T follicular helper cell (primary cell): Measurements from ENCODE around the gene FMNL2.

Source experiments
- DNase-seq: peaks from one replicate; pipeline ENCODE4 v3.0.0-alpha.2; 2020; ENCODE audit warnings: low read depth

The FMNL2 gene

DNA sequence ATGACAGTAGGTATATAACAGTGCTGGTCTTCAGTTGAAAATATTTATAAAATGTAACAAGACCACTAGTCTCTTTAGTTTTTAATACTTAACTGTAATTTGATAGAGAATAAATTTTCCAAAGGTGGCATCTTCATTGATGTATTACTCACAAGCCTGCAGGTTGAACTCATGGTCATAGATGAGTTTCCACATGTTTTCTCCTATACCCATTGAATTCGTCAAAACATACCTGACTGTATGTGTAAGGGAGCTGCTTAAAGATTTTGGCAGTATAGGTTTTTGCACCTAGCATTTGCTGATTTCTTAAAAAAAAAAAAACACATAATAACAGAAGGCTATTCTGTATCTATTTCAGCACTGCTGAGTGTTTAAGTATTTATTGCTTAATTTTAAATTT is 112.9 kb downstream of the FMNL2 start:
- no peak for DNase-seq

- DNase-seq, result no peak
Observed at GRCh38 chr2:152448606-152449005, 113.6 kb downstream of the FMNL2 start.

GRCh38 chr2:152449578-152449977 is 114.6 kb downstream of the FMNL2 start:
- no peak for DNase-seq

DNA sequence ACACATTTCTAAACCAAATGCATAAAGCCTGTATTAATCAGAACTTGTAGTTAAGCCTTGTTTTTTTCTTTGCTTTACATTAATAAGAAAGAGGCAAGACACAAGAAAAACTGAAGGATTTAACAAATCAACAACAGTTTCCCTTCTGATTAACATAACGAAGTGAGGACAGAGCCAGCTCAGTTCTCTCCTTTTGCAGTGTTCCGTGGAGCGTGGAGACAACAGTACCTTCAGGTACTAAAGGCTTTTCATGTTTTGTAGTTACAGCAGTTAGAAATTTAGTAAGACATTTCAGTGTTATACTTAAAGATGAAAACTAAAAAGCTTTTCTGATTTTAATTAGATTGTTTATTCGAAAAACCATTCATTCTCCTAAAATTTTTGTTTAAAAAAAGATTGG is 115.2 kb downstream of the FMNL2 start:
- no peak for DNase-seq

GRCh38 chr2:152452256-152452973 is 117.4 kb downstream of the FMNL2 start:
- DNase-seq, result no peak

DNA sequence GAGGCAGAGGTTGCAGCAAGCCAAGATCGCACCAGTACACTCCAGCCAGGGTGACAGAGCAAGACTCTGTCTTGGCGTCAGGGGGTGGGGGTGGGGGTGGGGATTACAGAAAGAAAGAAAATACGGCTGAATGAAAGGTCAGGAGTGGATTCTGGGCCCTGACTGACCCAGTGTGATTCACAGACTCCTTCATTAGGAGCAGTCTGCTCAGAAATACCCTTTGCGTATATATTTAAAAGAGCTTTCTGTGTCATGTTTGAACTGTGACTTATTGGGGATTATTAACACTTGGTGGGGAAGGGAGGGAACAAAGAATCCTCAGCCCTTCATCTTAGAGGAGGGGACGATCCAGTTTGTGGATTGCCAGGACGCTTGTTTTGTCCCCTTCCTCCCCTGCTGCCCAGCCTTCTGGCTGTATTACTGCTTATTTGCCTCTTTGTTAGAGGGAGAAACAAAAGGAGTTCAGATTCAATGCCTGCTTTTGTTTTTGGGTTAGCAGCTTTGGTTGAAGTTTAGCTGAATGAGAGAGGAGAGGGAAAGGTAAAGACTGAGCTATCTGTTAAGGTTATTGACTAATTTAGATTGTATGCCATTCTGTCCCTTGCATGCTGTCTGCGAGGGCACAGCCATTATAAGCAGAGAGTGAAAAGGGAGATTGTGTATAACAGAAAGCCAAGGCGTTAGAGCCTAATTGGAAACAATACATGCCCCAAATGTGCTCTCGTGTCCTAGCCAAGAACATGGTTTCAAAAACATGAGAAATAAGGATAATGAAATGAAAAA is 118.3 kb downstream of the FMNL2 start:
- DNase-seq, result no peak

DNA sequence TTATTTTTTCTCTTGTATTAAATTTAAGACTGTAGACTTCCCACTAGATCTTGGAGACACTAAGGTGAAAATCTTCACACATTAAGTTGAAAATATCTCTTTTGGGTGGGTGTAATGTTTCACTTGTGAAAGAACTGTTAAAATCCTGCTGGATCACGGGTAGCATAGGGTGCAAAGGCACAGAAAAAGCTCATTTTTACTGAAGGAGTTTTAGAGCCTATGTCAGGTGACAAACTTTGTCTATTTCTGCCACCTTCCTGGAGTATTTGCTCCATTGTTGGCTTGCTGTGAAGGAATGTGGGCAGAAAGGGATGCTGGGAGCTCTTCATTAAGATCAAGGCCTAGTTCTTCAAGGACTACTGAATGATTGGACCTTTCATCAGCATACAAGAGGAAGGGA is 119.4 kb downstream of the FMNL2 start:
- no peak for DNase-seq

- no peak for DNase-seq
Observed at GRCh38 chr2:152454960-152455359, 120.0 kb downstream of the FMNL2 start.

DNA sequence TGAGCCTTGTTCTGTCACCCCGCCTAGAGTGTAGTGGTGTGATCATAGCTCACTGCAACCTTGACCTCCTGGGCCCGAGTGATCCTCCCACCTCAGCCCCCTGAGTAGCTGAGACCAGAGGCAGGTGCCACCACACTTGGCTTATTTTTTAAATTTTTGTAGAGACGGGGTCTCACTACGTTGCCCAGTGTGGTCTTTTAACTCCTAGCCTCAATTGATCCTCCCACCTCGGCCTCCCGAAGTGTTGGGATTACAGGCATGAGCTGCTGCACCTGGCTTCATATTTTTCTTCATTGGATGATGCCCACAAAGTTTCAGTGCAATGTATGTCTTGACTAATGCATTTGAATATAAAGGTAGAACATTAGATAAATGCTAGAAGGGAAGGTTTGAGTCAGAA is 120.8 kb downstream of the FMNL2 start:
- no peak for DNase-seq

DNA sequence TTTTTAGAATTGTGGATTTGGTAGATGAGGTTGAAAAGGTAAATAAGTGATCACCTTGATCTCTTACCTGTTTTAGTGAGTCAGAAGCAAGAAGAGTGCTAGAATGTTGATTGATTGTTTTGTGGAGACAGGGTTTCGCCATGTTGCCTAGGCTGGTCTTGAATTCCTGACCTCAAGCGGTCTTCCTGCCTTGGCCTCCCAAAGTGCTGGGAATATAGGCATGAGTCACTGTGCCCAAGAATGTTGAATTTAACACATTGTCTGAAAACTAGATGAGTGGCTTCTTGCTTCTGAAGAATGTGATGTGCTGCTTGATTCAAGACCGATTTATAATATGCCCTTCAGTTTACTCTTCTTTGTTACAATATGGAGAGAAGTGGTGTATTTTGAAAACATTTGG is 121.3 kb downstream of the FMNL2 start:
- DNase-seq, result no peak

DNA sequence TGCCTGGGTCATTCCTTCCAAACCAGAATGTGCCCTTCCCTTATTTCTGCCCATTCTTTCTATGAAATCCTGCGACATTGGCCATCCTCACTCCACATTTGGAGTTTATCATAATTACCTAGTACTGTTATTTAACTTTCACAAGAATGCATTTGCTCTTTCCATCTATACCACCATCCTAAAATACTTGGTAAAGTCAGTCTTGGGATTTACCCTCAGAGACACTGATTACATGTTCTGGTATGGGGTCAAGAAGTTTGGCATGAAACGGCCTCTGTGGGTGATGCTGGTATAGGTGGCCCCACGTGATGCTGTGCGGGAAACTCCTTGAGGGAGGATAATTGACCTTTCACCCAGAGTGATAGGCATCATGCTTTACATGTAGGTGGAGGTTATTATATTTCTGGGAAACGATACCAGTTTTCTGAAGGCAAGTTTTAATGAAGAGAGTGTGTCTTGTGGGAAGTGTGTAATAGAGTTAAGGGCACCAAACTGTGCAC is 123.5 kb downstream of the FMNL2 start:
- no peak for DNase-seq

DNA sequence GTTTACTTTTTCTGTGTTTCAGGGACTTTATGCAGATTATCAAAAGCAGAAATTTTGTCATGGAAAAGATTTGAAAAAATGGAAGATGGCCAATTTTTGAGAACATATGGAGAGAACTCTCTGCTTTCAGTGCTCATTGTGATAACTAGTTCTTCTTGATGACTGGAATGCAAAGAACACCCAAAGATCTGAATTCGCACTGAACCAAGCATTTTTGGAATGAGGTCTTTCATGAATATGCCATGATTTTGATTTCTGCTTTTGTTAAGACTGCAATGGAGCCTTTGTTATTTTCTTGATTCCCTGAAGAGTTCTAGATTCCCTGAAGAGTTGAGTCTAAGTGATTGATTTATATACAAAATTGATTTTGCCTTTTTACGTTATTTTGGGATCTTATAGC is 124.1 kb downstream of the FMNL2 start:
- no peak for DNase-seq

DNA sequence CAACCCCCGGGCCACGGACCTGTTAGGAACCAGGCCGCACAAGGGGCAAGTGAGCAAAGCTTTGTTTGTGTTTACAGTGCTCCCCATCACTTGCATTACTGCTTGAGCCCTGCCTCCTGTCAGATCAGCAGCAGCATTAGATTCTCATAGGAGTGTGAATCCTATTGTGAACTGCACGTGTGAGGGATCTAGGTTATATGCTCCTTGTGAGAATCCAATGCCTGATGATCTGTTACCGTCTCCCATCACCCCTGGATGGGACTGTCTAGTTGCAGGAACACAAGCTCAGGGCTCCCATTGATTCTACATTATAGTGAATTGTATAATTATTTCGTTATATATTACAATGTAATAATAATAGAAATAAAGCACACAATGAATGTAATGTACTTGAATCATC is 125.6 kb downstream of the FMNL2 start:
- DNase-seq, result no peak

DNA sequence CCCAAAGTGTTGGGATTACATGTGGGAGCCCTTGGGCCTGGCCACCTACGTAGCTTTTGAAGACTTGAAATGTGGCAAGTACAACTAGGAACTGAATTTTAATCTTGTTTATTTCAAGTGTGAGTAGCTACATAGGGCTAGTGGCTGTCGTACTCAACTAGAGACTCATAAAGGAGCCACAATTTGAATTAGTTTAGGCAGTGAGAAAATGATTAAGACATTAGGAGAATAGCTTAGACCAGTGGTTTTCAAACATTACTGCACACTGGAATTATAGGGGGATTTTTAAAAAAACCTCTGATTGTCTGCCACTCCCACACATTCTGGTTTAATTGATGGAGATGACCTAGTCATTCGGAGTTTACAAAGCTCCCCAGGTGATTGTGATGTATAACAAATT is 127.1 kb downstream of the FMNL2 start:
- DNase-seq, result no peak

GRCh38 chr2:152462779-152463178 is 127.8 kb downstream of the FMNL2 start:
- no peak for DNase-seq

- no peak for DNase-seq
Observed at GRCh38 chr2:152464851-152465470, 130.0 kb downstream of the FMNL2 start.

- no peak for DNase-seq
Observed at GRCh38 chr2:152465541-152465940, 130.6 kb downstream of the FMNL2 start.

DNA sequence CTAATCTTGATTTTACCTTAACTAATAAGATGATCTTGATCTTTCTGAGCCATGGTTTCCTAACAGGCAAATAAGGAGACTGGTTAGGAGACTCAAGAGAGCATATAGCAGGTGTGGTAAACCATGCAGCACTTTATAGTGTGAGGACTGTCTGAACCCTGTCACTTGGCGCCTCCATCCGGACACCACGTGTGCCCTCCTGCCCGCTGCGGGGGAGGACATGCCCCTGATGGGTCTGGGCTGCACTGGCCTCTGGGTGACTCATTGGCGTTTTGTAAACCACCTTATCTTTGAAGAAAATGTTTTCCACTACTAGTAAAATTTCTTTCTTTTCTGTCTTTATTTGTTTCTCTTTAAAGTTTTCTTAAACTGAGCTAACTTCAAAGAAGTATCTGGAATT is 131.1 kb downstream of the FMNL2 start:
- no peak for DNase-seq

DNA sequence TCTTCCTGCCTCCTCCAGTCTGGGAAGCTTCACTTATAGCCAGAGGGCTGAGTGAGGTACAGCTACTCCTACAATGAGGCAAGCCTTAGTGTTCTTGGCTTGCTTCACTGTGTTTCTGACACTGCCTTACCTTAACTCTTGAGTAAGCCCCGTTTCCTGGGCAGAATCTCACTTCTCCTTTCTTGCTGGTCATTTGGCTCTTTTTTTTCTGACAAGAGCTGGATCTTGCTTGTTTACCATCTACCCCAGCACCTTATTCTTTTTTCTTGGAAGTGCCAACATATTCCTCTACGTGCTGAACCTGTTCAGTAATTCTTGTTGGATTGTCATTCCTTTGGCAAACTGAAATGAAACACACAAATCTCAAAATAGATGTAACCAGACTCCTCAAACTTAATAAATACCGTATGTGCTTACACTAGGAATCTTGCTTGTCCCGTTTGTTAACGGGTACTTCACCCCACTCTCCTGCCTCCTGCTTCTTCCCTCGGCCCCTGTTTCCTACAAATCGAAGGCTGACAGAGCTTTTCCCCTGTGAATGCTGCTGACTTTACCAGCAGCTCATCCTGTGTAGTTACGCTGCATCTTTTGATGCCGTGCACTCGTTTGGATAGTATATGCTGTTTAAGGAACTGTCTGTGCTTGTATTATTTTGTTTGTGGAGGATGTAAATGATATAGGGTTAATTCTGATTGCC is 132.2 kb downstream of the FMNL2 start:
- DNase-seq, result no peak

- DNase-seq, result no peak
Observed at GRCh38 chr2:152467677-152468410, 132.9 kb downstream of the FMNL2 start.

- DNase-seq, result no peak
Observed at GRCh38 chr2:152468899-152469692, 134.1 kb downstream of the FMNL2 start.
